ENCODE measurements around the gene STRA8.

DNA sequence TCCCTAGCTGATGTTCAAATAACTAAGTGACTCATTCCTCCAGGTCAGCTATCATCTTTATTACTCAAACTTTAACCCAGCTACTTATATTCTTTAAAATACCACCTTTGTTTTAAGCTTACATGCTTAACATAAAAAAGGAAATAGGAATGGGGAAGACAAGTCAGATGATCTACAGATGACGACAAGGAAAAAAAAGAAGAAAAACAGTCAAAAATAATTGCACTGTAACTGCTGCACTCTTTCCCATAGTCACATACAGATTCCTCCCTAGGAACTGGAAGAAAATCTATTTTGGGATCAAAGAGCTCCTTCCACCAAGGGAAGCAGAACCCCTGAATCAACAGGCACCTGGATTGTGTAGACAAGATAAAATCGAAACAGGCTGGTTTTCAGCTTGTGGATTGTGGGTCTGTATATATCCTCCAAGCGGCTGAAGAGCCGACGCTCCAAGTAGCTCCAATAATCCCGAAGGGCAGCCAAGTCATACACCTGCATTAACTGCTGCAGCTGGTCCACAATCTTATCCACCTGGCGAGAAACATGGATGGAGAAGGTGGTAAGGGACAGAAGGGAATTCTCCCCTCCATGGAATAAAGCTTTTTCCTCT lies 24.3 kb upstream of the STRA8 start:
- TF ChIP-seq ZNF274 (IDR thresholded peaks at IDR 0.05; ENCODE audit: low read depth, low read length): no peak
- TF ChIP-seq YY1 (IDR thresholded peaks at IDR 0.05; ENCODE audit: insufficient read depth, insufficient read length): no peak
